K562 (cell line): ENCODE results near the gene GPATCH3. TPM values are rescaled to one million over a fixed set of nuclear protein-coding genes. Genes with fewer than 3 reads are reported as not detected.

Source experiments
- AFF1 ChIP-seq, 2 experiments: fragments of 450-650 bp; IDR thresholded peaks; 2 replicates each; pipeline ENCODE4 v1.6.1; 2018; ENCODE audit warnings: mild to moderate bottlenecking in 2 of 2, low read depth in 1 of 2; ENCODE audit not compliant: partially characterized antibody in 2 of 2
- ATF6 ChIP-seq: sonication (generic); formaldehyde crosslinking; IDR thresholded peaks from 2 replicates; pipeline ENCODE4 v1.4.0; 2020; ENCODE audit warnings: mild to moderate bottlenecking, missing genetic modification reagents
- DDX20 ChIP-seq: fragments of 450-650 bp; IDR thresholded peaks from 2 replicates; pipeline ENCODE4 v1.6.1; 2016; ENCODE audit warnings: missing genetic modification characterization, low read depth, mild to moderate bottlenecking, missing compliant biosample characterization, moderate library complexity
- FOXO4 ChIP-seq: fragments of 450-650 bp; formaldehyde crosslinking; IDR thresholded peaks from 2 replicates; pipeline ENCODE4 v1.4.0; 2020; ENCODE audit warnings: mild to moderate bottlenecking, moderate library complexity
- GTF2E2 ChIP-seq: fragments of 200-800 bp; sonication (Bioruptor generic); IDR thresholded peaks from 2 replicates; pipeline ENCODE4 v1.6.1; 2016; ENCODE audit warnings: missing genetic modification characterization, missing compliant biosample characterization
- HDAC6 ChIP-seq: IDR thresholded peaks from 2 replicates; pipeline ENCODE4 v1.6.1; 2012; ENCODE audit warnings: low read depth, mild to moderate bottlenecking, control low read depth, inconsistent platforms, low read length, moderate library complexity
- MCM5 ChIP-seq: fragments of 450-650 bp; IDR thresholded peaks from 2 replicates; pipeline ENCODE4 v1.6.1; 2016; ENCODE audit warnings: low read depth
- PHF8 ChIP-seq: fragments of 200-600 bp; sonication (generic); IDR thresholded peaks from 2 replicates; pipeline ENCODE4 v1.6.1; 2012; ENCODE audit warnings: mixed run types, mild to moderate bottlenecking, inconsistent platforms, low read length, moderate library complexity, borderline replicate concordance
- SMAD4 ChIP-seq: fragments of 250-450 bp; sonication (Bioruptor Pico); conservative IDR thresholded peaks from 2 replicates; pipeline ENCODE4 v1.8.0; 2021; ENCODE audit warnings: inconsistent platforms, mild to moderate bottlenecking, moderate library complexity
- ZNF766 ChIP-seq: fragments of 200-800 bp; sonication (Bioruptor generic); conservative IDR thresholded peaks from 2 replicates; pipeline ENCODE4 v1.6.1; 2016; ENCODE audit warnings: missing genetic modification characterization, missing compliant biosample characterization
- polyA plus RNA-seq, 8 experiments: library from polyadenylated mRNA; depleted of rRNA in 4 of 8; stranded (reverse) in 5 of 8; unstranded in 3 of 8; fragments of >200 nt; fragmentation: Nextera tagmentation in 2 of 8; fragmentation: Illumina TruSeq in 1 of 8; extraction: Ambion mirVana in 2 of 8; extraction: Trizol in 1 of 8; gene quantifications; 2 replicates each; pipeline versions ENCODE4 v1.2.1 to v1.2.3, GENCODE V29; 2011 to 2014; ENCODE audit warnings: inconsistent platforms in 1 of 8, missing spikeins in 1 of 8
- total RNA-seq, 7 experiments: library from RNA; depleted of rRNA in 6 of 7; stranded (reverse); fragments of >200 nt in 6 of 7; fragmentation: Illumina TruSeq in 2 of 7; extraction: Trizol in 2 of 7; gene quantifications; 2 replicates each; pipeline versions ENCODE4 v1.2.1 to v1.2.3, GENCODE V29; 2011 to 2021; ENCODE audit warnings: low replicate concordance in 1 of 7
- TF ChIP-seq, protein P1 (sequence below): fragments of 450-650 bp; IDR thresholded peaks from 2 replicates; pipeline ENCODE4 v1.7.1; 2018; ENCODE audit warnings: mild to moderate bottlenecking, low read depth; ENCODE audit not compliant: partially characterized antibody
- TF ChIP-seq, protein P2 (sequence below): sonication (generic); formaldehyde crosslinking; IDR thresholded peaks from 2 replicates; pipeline ENCODE4 v1.8.0; 2022; ENCODE audit warnings: missing genetic modification reagents, mild to moderate bottlenecking, borderline replicate concordance

Gene GPATCH3
- total and polyA plus RNA-seq, 9 of the 15 experiments (the other 6 are each of a cell fraction or from before 2014, with no cell fraction given) = 1.6 to 23.0 (median 13.3) TPM

GRCh38 chr1:26889551-26890466 lies 10.5 kb downstream of the GPATCH3 start, which contains the start of gene GPN2 (continued):
- TF ChIP-seq, protein P1, sequence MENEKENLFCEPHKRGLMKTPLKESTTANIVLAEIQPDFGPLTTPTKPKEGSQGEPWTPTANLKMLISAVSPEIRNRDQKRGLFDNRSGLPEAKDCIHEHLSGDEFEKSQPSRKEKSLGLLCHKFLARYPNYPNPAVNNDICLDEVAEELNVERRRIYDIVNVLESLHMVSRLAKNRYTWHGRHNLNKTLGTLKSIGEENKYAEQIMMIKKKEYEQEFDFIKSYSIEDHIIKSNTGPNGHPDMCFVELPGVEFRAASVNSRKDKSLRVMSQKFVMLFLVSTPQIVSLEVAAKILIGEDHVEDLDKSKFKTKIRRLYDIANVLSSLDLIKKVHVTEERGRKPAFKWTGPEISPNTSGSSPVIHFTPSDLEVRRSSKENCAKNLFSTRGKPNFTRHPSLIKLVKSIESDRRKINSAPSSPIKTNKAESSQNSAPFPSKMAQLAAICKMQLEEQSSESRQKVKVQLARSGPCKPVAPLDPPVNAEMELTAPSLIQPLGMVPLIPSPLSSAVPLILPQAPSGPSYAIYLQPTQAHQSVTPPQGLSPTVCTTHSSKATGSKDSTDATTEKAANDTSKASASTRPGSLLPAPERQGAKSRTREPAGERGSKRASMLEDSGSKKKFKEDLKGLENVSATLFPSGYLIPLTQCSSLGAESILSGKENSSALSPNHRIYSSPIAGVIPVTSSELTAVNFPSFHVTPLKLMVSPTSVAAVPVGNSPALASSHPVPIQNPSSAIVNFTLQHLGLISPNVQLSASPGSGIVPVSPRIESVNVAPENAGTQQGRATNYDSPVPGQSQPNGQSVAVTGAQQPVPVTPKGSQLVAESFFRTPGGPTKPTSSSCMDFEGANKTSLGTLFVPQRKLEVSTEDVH = peak; percentile 91
- TF ChIP-seq SMAD4 (CRISPR knock-in tag) (peak; percentile 45; the same call in 1 of the 2 replicates), DDX20 (tag) (no peak), GTF2E2 (peak; percentile 42; the same call in 1 of the 2 replicates), FOXO4 (CRISPR knock-in tag) (no peak), ATF6 (CRISPR knock-in tag) (no peak), PHF8 (peak; percentile 93), AFF1 (IDR thresholded peaks at IDR 0.05; ENCODE audit: low read depth in 1 of 2, partially characterized antibody in 2 of 2) (peak in 1 of 2 experiments; percentile 58), MCM5 (no peak), HDAC6 (no peak), ZNF766 (no peak)
- TF ChIP-seq, protein P2, sequence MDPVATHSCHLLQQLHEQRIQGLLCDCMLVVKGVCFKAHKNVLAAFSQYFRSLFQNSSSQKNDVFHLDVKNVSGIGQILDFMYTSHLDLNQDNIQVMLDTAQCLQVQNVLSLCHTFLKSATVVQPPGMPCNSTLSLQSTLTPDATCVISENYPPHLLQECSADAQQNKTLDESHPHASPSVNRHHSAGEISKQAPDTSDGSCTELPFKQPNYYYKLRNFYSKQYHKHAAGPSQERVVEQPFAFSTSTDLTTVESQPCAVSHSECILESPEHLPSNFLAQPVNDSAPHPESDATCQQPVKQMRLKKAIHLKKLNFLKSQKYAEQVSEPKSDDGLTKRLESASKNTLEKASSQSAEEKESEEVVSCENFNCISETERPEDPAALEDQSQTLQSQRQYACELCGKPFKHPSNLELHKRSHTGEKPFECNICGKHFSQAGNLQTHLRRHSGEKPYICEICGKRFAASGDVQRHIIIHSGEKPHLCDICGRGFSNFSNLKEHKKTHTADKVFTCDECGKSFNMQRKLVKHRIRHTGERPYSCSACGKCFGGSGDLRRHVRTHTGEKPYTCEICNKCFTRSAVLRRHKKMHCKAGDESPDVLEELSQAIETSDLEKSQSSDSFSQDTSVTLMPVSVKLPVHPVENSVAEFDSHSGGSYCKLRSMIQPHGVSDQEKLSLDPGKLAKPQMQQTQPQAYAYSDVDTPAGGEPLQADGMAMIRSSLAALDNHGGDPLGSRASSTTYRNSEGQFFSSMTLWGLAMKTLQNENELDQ (CRISPR knock-in tag) = peak; percentile 66; the same call in 1 of the 2 replicates
